B cell (primary cell): Measurements from ENCODE around the gene DNAJB8.

Experiments
- CTCF ChIP-seq: fragments of 200-600 bp; IDR thresholded peaks from one replicate; pipeline ENCODE4 v1.8.0; 2022; ENCODE audit warnings: antibody characterized with exemption, mild to moderate bottlenecking
- EZH2 ChIP-seq: IDR thresholded peaks from 2 replicates; pipeline ENCODE4 v1.6.1; 2012; ENCODE audit warnings: borderline replicate concordance, low read depth, mild to moderate bottlenecking, moderate library complexity, low read length; ENCODE audit not compliant: insufficient read depth, poor library complexity, severe bottlenecking

GRCh38 chr3:128498901-128499530 is 32.3 kb upstream of the DNAJB8 start:
- TF ChIP-seq CTCF (no peak), EZH2 (no peak)
